Liver (tissue), 9 donors: ENCODE data around the gene KMT2B. TPM values are rescaled to one million over a fixed set of nuclear protein-coding genes. Genes with fewer than 3 reads are reported as not detected.

Experiments used
- DNase-seq: peaks from one replicate; pipeline ENCODE4 v3.0.0-alpha.2; 2017; ENCODE audit warnings: low spot score
- H3K27ac ChIP-seq, 2 donors: one replicate each; pipeline ENCODE4 v1.7.0; 2013; ENCODE audit warnings: inconsistent platforms in 2 of 2, low read length in 2 of 2, control low read depth in 1 of 2, low read depth in 1 of 2, mild to moderate bottlenecking in 1 of 2
- H3K27me3 ChIP-seq, 4 donors: one replicate each; pipeline versions ENCODE4 v1.6.1 to v1.7.0; 2013; ENCODE audit warnings: low read length in 3 of 4, inconsistent platforms in 1 of 4, mild to moderate bottlenecking in 1 of 4, moderate library complexity in 1 of 4; ENCODE audit not compliant: control insufficient read depth in 4 of 4, insufficient read depth in 4 of 4
- H3K36me3 ChIP-seq, 4 donors: one replicate each; pipeline versions ENCODE4 v1.6.1 to v1.7.0; 2013; ENCODE audit warnings: low read length in 3 of 4, mild to moderate bottlenecking in 3 of 4, low read depth in 1 of 4, moderate library complexity in 1 of 4; ENCODE audit not compliant: control insufficient read depth in 4 of 4, insufficient read depth in 3 of 4
- H3K4me1 ChIP-seq, 4 donors: one replicate each; pipeline versions ENCODE4 v1.6.1 to v1.7.0; 2013; ENCODE audit warnings: low read length in 3 of 4, mild to moderate bottlenecking in 3 of 4, moderate library complexity in 1 of 4; ENCODE audit not compliant: control insufficient read depth in 4 of 4, insufficient read depth in 4 of 4
- H3K4me3 ChIP-seq, 3 donors: one replicate each; pipeline versions ENCODE4 v1.6.1 to v1.7.0; 2013; ENCODE audit warnings: low read length in 3 of 3, control low read depth in 1 of 3, low read depth in 1 of 3, mild to moderate bottlenecking in 1 of 3
- H3K9ac ChIP-seq, 2 donors: one replicate each; pipeline ENCODE4 v1.7.0; 2013; ENCODE audit warnings: low read length in 2 of 2, mild to moderate bottlenecking in 2 of 2, moderate library complexity in 2 of 2, control low read depth in 1 of 2, low read depth in 1 of 2
- H3K9me3 ChIP-seq, 4 donors: one replicate each; pipeline versions ENCODE4 v1.6.1 to v1.7.0; 2013; ENCODE audit warnings: low read length in 3 of 4; ENCODE audit not compliant: control insufficient read depth in 4 of 4
- ATF3 ChIP-seq: IDR thresholded peaks from 2 replicates; pipeline ENCODE4 v1.6.1; 2016; ENCODE audit warnings: antibody characterized with exemption
- EGR1 ChIP-seq, 2 donors: IDR thresholded peaks; 2 replicates each; pipeline ENCODE4 v1.6.1; 2016 to 2018; ENCODE audit warnings: antibody characterized with exemption in 2 of 2, low read depth in 2 of 2
- FOXA1 ChIP-seq: IDR thresholded peaks from 2 replicates; pipeline ENCODE4 v1.6.1; 2016; ENCODE audit warnings: antibody characterized with exemption
- FOXA2 ChIP-seq: IDR thresholded peaks from 2 replicates; pipeline ENCODE4 v1.6.1; 2016; ENCODE audit warnings: antibody characterized with exemption
- GABPA ChIP-seq, 2 donors: IDR thresholded peaks in 1 of 2; conservative IDR thresholded peaks in 1 of 2; 2 replicates each; pipeline ENCODE4 v1.6.1; 2016; ENCODE audit warnings: antibody characterized with exemption in 2 of 2, mild to moderate bottlenecking in 1 of 2, moderate library complexity in 1 of 2
- HNF4A ChIP-seq, 2 donors: conservative IDR thresholded peaks; 2 replicates each; pipeline ENCODE4 v1.6.1; 2016; ENCODE audit warnings: antibody characterized with exemption in 2 of 2, mild to moderate bottlenecking in 2 of 2
- HNF4G ChIP-seq: IDR thresholded peaks from 2 replicates; pipeline ENCODE4 v1.6.1; 2016; ENCODE audit warnings: antibody characterized with exemption
- JUND ChIP-seq, 2 donors: IDR thresholded peaks; 2 replicates each; pipeline ENCODE4 v1.6.1; 2016; ENCODE audit warnings: antibody characterized with exemption in 2 of 2
- MAX ChIP-seq: IDR thresholded peaks from 2 replicates; pipeline ENCODE4 v1.6.1; 2016; ENCODE audit warnings: antibody characterized with exemption
- NR2F2 ChIP-seq: IDR thresholded peaks from 2 replicates; pipeline ENCODE4 v1.6.1; 2016; ENCODE audit warnings: antibody characterized with exemption
- RAD21 ChIP-seq, 2 donors: IDR thresholded peaks; 2 replicates each; pipeline ENCODE4 v1.6.1; 2016; ENCODE audit warnings: antibody characterized with exemption in 2 of 2, mild to moderate bottlenecking in 2 of 2
- RXRA ChIP-seq, 2 donors: IDR thresholded peaks; 2 replicates each; pipeline ENCODE4 v1.6.1; 2017 to 2018; ENCODE audit warnings: antibody characterized with exemption in 2 of 2, mild to moderate bottlenecking in 1 of 2
- SP1 ChIP-seq: IDR thresholded peaks from 2 replicates; pipeline ENCODE4 v1.6.1; 2018; ENCODE audit warnings: antibody characterized with exemption, mild to moderate bottlenecking
- TAF1 ChIP-seq: conservative IDR thresholded peaks from 2 replicates; pipeline ENCODE4 v1.6.1; 2016; ENCODE audit warnings: antibody characterized with exemption, mild to moderate bottlenecking
- YY1 ChIP-seq: IDR thresholded peaks from 2 replicates; pipeline ENCODE4 v1.6.1; 2016; ENCODE audit warnings: antibody characterized with exemption, mild to moderate bottlenecking
- WGBS: extraction: QIAGEN DNeasy Blood & Tissue Kit; methylation state at CpG from one replicate; pipeline ENCODE4 v1.1.7; 2013; 5-methylcytosine and 5-hydroxymethylcytosine counted together
- polyA plus RNA-seq, 2 donors: library from polyadenylated mRNA; stranded (reverse) in 1 of 2; unstranded in 1 of 2; fragments of 200-250 nt in 1 of 2; fragments of >200 nt in 1 of 2; fragmentation: Nextera tagmentation in 1 of 2; extraction: Ambion mirVana in 1 of 2; gene quantifications; one replicate each; pipeline versions ENCODE4 v1.2.1 to v1.2.3, GENCODE V29; 2013 to 2015
- total RNA-seq, 2 donors: library from RNA; depleted of rRNA; stranded (reverse); fragments of >200 nt; gene quantifications; one replicate each; pipeline ENCODE4 v1.2.3, GENCODE V29; 2014
- TF ChIP-seq, protein P1 (sequence below): IDR thresholded peaks from 2 replicates; pipeline ENCODE4 v1.6.1; 2016; ENCODE audit warnings: antibody characterized with exemption
- TF ChIP-seq, protein P2 (sequence below): fragments of 150-350 bp; IDR thresholded peaks from 2 replicates; pipeline ENCODE4 v1.5.1; 2017; ENCODE audit warnings: improper control_type of control experiment, low read depth, low read length; ENCODE audit not compliant: missing input control
- TF ChIP-seq, protein P3 (sequence below): IDR thresholded peaks from 2 replicates; pipeline ENCODE4 v1.6.1; 2016; ENCODE audit warnings: antibody characterized with exemption, mild to moderate bottlenecking
- donor health status: healthy.
- donor health status: healthy.
- donor health status: healthy.
- donor health status: healthy.
- donor health status: healthy.

KMT2B gene
- total and polyA plus RNA-seq, 4 donors: 3.7 to 12.1 (median 8.3) TPM

GRCh38 chr19:35743640-35744429 lies 26.0 kb downstream of the KMT2B start:
- no peaks in the 10 kb centered on the region for H3K27me3 ChIP-seq
- peaks cover 0 to 4% (median 1%) of the 10 kb centered on the region in 4 donors for H3K36me3 ChIP-seq
- 93% methylated on average over 19 of the region's 19 CpGs for WGBS
- no peak for TF ChIP-seq NR2F2
- no peak for TF ChIP-seq EGR1 (IDR thresholded peaks at IDR 0.05; ENCODE audit: low read depth in 2 of 2)
- no peak for TF ChIP-seq GABPA (IDR thresholded peaks at IDR 0.05 in 1 of 2, conservative IDR thresholded peaks at IDR 0.05 in 1 of 2)
- TF ChIP-seq HNF4G: no peak
- TF ChIP-seq RAD21 (IDR thresholded peaks at IDR 0.05): no peak
- TF ChIP-seq FOXA2: no peak
- TF ChIP-seq, protein P1, sequence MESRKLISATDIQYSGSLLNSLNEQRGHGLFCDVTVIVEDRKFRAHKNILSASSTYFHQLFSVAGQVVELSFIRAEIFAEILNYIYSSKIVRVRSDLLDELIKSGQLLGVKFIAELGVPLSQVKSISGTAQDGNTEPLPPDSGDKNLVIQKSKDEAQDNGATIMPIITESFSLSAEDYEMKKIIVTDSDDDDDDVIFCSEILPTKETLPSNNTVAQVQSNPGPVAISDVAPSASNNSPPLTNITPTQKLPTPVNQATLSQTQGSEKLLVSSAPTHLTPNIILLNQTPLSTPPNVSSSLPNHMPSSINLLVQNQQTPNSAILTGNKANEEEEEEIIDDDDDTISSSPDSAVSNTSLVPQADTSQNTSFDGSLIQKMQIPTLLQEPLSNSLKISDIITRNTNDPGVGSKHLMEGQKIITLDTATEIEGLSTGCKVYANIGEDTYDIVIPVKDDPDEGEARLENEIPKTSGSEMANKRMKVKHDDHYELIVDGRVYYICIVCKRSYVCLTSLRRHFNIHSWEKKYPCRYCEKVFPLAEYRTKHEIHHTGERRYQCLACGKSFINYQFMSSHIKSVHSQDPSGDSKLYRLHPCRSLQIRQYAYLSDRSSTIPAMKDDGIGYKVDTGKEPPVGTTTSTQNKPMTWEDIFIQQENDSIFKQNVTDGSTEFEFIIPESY: no peak
- no peak for TF ChIP-seq YY1
- no peak for TF ChIP-seq RXRA (IDR thresholded peaks at IDR 0.05)
- TF ChIP-seq MAX: no peak
- H3K9ac ChIP-seq: no peak overlapping the region
- H3K4me1 ChIP-seq: peaks cover 11 to 58% (median 35%) of the 10 kb centered on the region in 4 donors
- no peaks in the 10 kb centered on the region for H3K9me3 ChIP-seq
- no peak overlapping the region for H3K4me3 ChIP-seq
- H3K27ac ChIP-seq: peak overlapping the region in 1 of 2 donors; percentile 99
- DNase-seq: no peak

DNA sequence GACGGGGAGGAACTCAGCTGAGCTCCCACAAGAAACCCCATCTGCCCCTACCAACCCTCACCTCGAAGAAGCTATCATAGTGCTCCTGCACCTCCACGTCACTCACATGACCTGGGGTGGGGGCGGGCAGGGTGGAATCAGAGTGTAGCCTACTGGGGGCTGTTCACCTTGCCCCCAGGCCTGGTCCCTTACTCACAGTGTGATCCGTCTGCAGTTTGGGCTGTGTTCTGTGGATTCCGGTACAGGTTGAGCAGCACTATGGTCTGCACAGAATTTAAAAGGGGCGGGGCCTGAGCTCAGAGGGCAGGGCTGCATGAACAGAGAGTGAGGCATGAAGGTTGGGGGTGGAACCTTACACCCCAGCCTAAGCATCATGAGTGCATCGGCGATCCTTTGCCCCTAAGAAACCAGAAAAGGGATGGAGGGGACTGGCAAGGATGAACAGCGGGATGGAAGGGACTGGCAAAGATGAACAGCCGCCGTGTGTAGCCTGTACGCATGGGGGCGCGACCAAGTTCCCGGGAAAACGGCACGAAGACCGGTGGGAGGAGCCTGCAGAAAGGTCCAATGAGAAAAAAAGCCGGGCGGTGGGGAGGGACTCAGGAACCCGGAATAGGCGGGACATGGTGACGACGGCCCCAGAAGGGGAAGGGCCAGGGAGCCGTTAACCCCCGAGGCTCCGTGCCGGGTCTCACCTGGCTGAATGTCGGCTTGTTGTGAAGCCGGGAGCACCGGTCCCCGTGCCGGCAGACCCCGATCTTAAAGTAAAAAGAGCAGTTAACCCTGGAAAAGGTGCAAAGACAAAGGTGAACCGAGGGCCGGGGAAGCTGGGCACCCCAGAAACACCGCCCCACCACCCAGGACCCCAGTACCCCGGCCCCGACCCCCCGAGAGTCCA lies 26.9 kb downstream of the KMT2B start:
- no peak for TF ChIP-seq HNF4G
- TF ChIP-seq GABPA (IDR thresholded peaks at IDR 0.05 in 1 of 2, conservative IDR thresholded peaks at IDR 0.05 in 1 of 2): no peak
- TF ChIP-seq MAX: no peak
- TF ChIP-seq YY1: no peak
- peak; percentile 32 for TF ChIP-seq ATF3
- TF ChIP-seq EGR1 (IDR thresholded peaks at IDR 0.05; ENCODE audit: low read depth in 2 of 2): no peak
- TF ChIP-seq SP1: peak; percentile 56
- TF ChIP-seq NR2F2: no peak
- TF ChIP-seq JUND (IDR thresholded peaks at IDR 0.05): no peak
- TF ChIP-seq FOXA1: no peak
- TF ChIP-seq, protein P2, sequence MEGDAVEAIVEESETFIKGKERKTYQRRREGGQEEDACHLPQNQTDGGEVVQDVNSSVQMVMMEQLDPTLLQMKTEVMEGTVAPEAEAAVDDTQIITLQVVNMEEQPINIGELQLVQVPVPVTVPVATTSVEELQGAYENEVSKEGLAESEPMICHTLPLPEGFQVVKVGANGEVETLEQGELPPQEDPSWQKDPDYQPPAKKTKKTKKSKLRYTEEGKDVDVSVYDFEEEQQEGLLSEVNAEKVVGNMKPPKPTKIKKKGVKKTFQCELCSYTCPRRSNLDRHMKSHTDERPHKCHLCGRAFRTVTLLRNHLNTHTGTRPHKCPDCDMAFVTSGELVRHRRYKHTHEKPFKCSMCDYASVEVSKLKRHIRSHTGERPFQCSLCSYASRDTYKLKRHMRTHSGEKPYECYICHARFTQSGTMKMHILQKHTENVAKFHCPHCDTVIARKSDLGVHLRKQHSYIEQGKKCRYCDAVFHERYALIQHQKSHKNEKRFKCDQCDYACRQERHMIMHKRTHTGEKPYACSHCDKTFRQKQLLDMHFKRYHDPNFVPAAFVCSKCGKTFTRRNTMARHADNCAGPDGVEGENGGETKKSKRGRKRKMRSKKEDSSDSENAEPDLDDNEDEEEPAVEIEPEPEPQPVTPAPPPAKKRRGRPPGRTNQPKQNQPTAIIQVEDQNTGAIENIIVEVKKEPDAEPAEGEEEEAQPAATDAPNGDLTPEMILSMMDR: peak; percentile 28
- no peak for TF ChIP-seq TAF1
- no peak for TF ChIP-seq FOXA2
- peak; percentile 37 to 53 for TF ChIP-seq RAD21 (IDR thresholded peaks at IDR 0.05)
- peak in 1 of 2 donors; percentile 6 for TF ChIP-seq RXRA (IDR thresholded peaks at IDR 0.05)
- TF ChIP-seq, protein P1: no peak
- peak in 1 of 2 donors; percentile 12 for TF ChIP-seq HNF4A (conservative IDR thresholded peaks at IDR 0.05)
- TF ChIP-seq, protein P3, sequence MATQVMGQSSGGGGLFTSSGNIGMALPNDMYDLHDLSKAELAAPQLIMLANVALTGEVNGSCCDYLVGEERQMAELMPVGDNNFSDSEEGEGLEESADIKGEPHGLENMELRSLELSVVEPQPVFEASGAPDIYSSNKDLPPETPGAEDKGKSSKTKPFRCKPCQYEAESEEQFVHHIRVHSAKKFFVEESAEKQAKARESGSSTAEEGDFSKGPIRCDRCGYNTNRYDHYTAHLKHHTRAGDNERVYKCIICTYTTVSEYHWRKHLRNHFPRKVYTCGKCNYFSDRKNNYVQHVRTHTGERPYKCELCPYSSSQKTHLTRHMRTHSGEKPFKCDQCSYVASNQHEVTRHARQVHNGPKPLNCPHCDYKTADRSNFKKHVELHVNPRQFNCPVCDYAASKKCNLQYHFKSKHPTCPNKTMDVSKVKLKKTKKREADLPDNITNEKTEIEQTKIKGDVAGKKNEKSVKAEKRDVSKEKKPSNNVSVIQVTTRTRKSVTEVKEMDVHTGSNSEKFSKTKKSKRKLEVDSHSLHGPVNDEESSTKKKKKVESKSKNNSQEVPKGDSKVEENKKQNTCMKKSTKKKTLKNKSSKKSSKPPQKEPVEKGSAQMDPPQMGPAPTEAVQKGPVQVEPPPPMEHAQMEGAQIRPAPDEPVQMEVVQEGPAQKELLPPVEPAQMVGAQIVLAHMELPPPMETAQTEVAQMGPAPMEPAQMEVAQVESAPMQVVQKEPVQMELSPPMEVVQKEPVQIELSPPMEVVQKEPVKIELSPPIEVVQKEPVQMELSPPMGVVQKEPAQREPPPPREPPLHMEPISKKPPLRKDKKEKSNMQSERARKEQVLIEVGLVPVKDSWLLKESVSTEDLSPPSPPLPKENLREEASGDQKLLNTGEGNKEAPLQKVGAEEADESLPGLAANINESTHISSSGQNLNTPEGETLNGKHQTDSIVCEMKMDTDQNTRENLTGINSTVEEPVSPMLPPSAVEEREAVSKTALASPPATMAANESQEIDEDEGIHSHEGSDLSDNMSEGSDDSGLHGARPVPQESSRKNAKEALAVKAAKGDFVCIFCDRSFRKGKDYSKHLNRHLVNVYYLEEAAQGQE: no peak

More for the DNA sequence above, 26.9 kb downstream of the KMT2B start:
- DNase-seq: peak; percentile 91
- Histone ChIP-seq H3K9ac (peak overlapping the region in 1 of 2 donors; percentile 77), H3K9me3 (no peaks in the 10 kb centered on the region), H3K27me3 (no peaks in the 10 kb centered on the region), H3K27ac (peak overlapping the region; percentile 98 to 99), H3K4me1 (peaks cover 6 to 53% (median 37%) of the 10 kb centered on the region in 4 donors), H3K36me3 (peaks cover 0 to 3% (median 0%) of the 10 kb centered on the region in 4 donors), H3K4me3 (peak overlapping the region; percentile 70 to 82 (median 81))
- WGBS: 11% methylated on average over 41 of the region's 41 CpGs
